CD4-positive, alpha-beta T cell (primary cell): ENCODE results near the gene FAM110A. TPM values are rescaled to one million over a fixed set of nuclear protein-coding genes. Genes with fewer than 3 reads are reported as not detected.

Experiments
- ATAC-seq: fragments of 200-7000 bp; cut with Tn5 transposase; one replicate; pipeline ENCODE4 v1.10.0; 2022; ENCODE audit warnings: mild to moderate bottlenecking; ENCODE audit not compliant: poor library complexity
- CTCF ChIA-PET: fragments of 350-600 bp; sonication (Branson Sonifier 250); formaldehyde crosslinking; loops from one replicate; lab custom pipeline; 2021; ENCODE audit warnings: antibody characterized with exemption, inconsistent platforms; lab: Charles Lee
- POLR2A ChIA-PET: fragments of 350-600 bp; sonication (Branson Sonifier 250); formaldehyde crosslinking; loops from one replicate; lab custom pipeline; 2021; ENCODE audit warnings: antibody characterized with exemption, inconsistent platforms; lab: Charles Lee
- DNase-seq, 14 experiments: peaks; one replicate each; pipeline ENCODE4 v3.0.0-alpha.2; 2013 to 2020; ENCODE audit warnings: mixed read lengths in 2 of 14
- H3K27ac ChIP-seq, 2 donors: one replicate each; pipeline versions ENCODE4 v1.5.1 to v1.7.0; 2013; ENCODE audit warnings: low read length in 2 of 2, low read depth in 1 of 2, mild to moderate bottlenecking in 1 of 2
- H3K27me3 ChIP-seq, 2 experiments: 1 replicate in 1 of 2; 2 replicates in 1 of 2; pipeline versions ENCODE4 v1.6.1 to v1.7.0; 2013; ENCODE audit warnings: low read length in 2 of 2, control low read depth in 1 of 2, mild to moderate bottlenecking in 1 of 2, moderate library complexity in 1 of 2; ENCODE audit not compliant: insufficient read depth in 2 of 2, control insufficient read depth in 1 of 2
- H3K36me3 ChIP-seq: one replicate; pipeline ENCODE4 v1.6.1; 2013; ENCODE audit warnings: low read length, control low read depth; ENCODE audit not compliant: insufficient read depth
- H3K4me1 ChIP-seq: one replicate; pipeline ENCODE4 v1.6.1; 2013; ENCODE audit warnings: low read length, control low read depth; ENCODE audit not compliant: insufficient read depth
- H3K4me3 ChIP-seq: one replicate; pipeline ENCODE4 v1.5.1; 2013; ENCODE audit warnings: mild to moderate bottlenecking, low read length, moderate library complexity
- H3K9me3 ChIP-seq, 2 experiments: 1 replicate in 1 of 2; 2 replicates in 1 of 2; pipeline versions ENCODE4 v1.6.1 to v1.7.0; 2013; ENCODE audit warnings: low read length in 2 of 2, mild to moderate bottlenecking in 2 of 2, control low read depth in 1 of 2, moderate library complexity in 1 of 2; ENCODE audit not compliant: control insufficient read depth in 1 of 2, insufficient read depth in 1 of 2
- H3K27ac Mint-ChIP-seq: one replicate; pipeline ENCODE4 v1.8.0; 2020; ENCODE audit warnings: mixed read lengths
- H3K27me3 Mint-ChIP-seq: one replicate; pipeline ENCODE4 v1.8.0; 2021; ENCODE audit warnings: mixed read lengths
- H3K36me3 Mint-ChIP-seq: one replicate; pipeline ENCODE4 v1.8.0; 2021; ENCODE audit warnings: low read depth, mixed read lengths
- H3K4me1 Mint-ChIP-seq: one replicate; pipeline ENCODE4 v1.8.0; 2021; ENCODE audit warnings: low read depth, mixed read lengths
- H3K4me3 Mint-ChIP-seq: one replicate; pipeline ENCODE4 v1.8.0; 2020; ENCODE audit warnings: mild to moderate bottlenecking, mixed read lengths
- H3K9me3 Mint-ChIP-seq: one replicate; pipeline ENCODE4 v1.8.0; 2020; ENCODE audit warnings: mixed read lengths
- CTCF ChIP-seq: fragments of 200-600 bp; IDR thresholded peaks from one replicate; pipeline ENCODE4 v1.8.0; 2022; ENCODE audit warnings: antibody characterized with exemption, mild to moderate bottlenecking
- intact Hi-C, 2 experiments: fragments of 100-400 bp; cut with DNase I in 1 of 2; cut with micrococcal nuclease in 1 of 2; formaldehyde crosslinking; loops; one replicate each; pipeline versions ENCODE4 v1.15.1 to v1.9.0; 2023 to 2025; cut with DNase I, micrococcal nuclease
- total RNA-seq, 174 experiments: library from RNA in 2 of 174; stranded (reverse) in 2 of 174; gene quantifications; one replicate each; pipeline ENCODE4 v1.2.3 and lab custom pipeline; 2021 to 2026

Gene FAM110A
- total RNA-seq, 2 experiments from 2014 or later = 4.5 to 4.8 TPM

GRCh38 chr20:823574-823902 is 10.0 kb upstream of the FAM110A start:
- Histone ChIP-seq H3K27ac (no peak overlapping the region), H3K27me3 (no peaks in the 10 kb centered on the region), H3K36me3 (no peaks in the 10 kb centered on the region), H3K9me3 (no peaks in the 10 kb centered on the region), H3K4me1 (peaks cover 4% of the 10 kb centered on the region), H3K4me3 (no peak overlapping the region)
- H3K36me3 Mint-ChIP-seq = no peaks in the 10 kb centered on the region
- H3K9me3 Mint-ChIP-seq = no peaks in the 10 kb centered on the region
- ChIA-PET POLR2A (no interaction called here), CTCF (no interaction called here)
- H3K4me3 Mint-ChIP-seq = no peak overlapping the region
- no peak for TF ChIP-seq CTCF
- intact Hi-C loops = no loop called here
- no peak for ATAC-seq
- H3K27me3 Mint-ChIP-seq = no peaks in the 10 kb centered on the region
- H3K4me1 Mint-ChIP-seq = no peaks in the 10 kb centered on the region
- no peak for DNase-seq
- no peak overlapping the region for H3K27ac Mint-ChIP-seq

- Histone ChIP-seq H3K4me3 (no peak overlapping the region), H3K4me1 (no peaks in the 10 kb centered on the region), H3K9me3 (no peaks in the 10 kb centered on the region), H3K36me3 (no peaks in the 10 kb centered on the region), H3K27ac (no peak overlapping the region), H3K27me3 (no peaks in the 10 kb centered on the region)
- H3K4me1 Mint-ChIP-seq = no peaks in the 10 kb centered on the region
- intact Hi-C loops = no loop called here
- TF ChIP-seq CTCF = no peak
- no peaks in the 10 kb centered on the region for H3K9me3 Mint-ChIP-seq
- ChIA-PET POLR2A (interaction anchor here (1.2 kb wide), 1 partner anchor 9 kb away, joined by 3 read pairs; the partner anchor contains the start of gene FAM110A), CTCF (no interaction called here)
- ATAC-seq = no peak
- no peaks in the 10 kb centered on the region for H3K36me3 Mint-ChIP-seq
- H3K27me3 Mint-ChIP-seq = no peaks in the 10 kb centered on the region
- no peak for DNase-seq
- no peak overlapping the region for H3K4me3 Mint-ChIP-seq
- H3K27ac Mint-ChIP-seq = no peak overlapping the region
These were observed 9.0 kb upstream of the FAM110A start for GRCh38 chr20:824490-824889.

- H3K27me3 ChIP-seq = no peaks in the 10 kb centered on the region
- no peaks in the 10 kb centered on the region for H3K36me3 Mint-ChIP-seq
- H3K27ac ChIP-seq = no peak overlapping the region
- H3K36me3 ChIP-seq = no peaks in the 10 kb centered on the region
- H3K4me3 ChIP-seq = no peak overlapping the region
- ATAC-seq = no peak
- no peaks in the 10 kb centered on the region for H3K27me3 Mint-ChIP-seq
- H3K9me3 ChIP-seq = no peaks in the 10 kb centered on the region
- intact Hi-C loops = no loop called here
- H3K4me3 Mint-ChIP-seq = no peak overlapping the region
- POLR2A ChIA-PET = interaction anchor here (1.2 kb wide), 1 partner anchor 8 kb away, joined by 3 read pairs; the partner anchor contains the start of gene FAM110A
- no peak overlapping the region for H3K27ac Mint-ChIP-seq
- no peak for DNase-seq
- no peaks in the 10 kb centered on the region for H3K4me1 ChIP-seq
- CTCF ChIA-PET = no interaction called here
- no peak for TF ChIP-seq CTCF
- H3K9me3 Mint-ChIP-seq = no peaks in the 10 kb centered on the region
- no peaks in the 10 kb centered on the region for H3K4me1 Mint-ChIP-seq
These were observed 8.6 kb upstream of the FAM110A start for GRCh38 chr20:824916-825315.
